Adipose tissue (tissue), 3 donors: ENCODE measurements around the gene FER. TPM values are rescaled to one million over a fixed set of nuclear protein-coding genes. Genes with fewer than 3 reads are reported as not detected.
"Not testable (repeated sequence)": the region's sequence is repeated elsewhere in the genome, so short reads cannot be mapped to it uniquely, and the experiment has no call there.

Source experiments
- H3K27ac ChIP-seq: one replicate; pipeline ENCODE4 v1.5.1; 2013; ENCODE audit warnings: low read depth, low read length
- WGBS, 3 donors: extraction: QIAGEN DNeasy Blood & Tissue Kit; methylation state at CpG; one replicate each; pipeline ENCODE4 v1.1.7; 2013; 5-methylcytosine and 5-hydroxymethylcytosine counted together
- polyA plus RNA-seq, 3 donors: library from polyadenylated mRNA; stranded (reverse); fragments of 200-250 nt; gene quantifications; one replicate each; pipeline ENCODE4 v1.2.3, GENCODE V29; 2013
- donor health status: healthy with polysubstance abuse.
- donor health status: Bipolar disorder and iron deficiency.
- donor health status: healthy.

Gene FER
- polyA plus RNA-seq, 3 donors, result 1.3 to 2.9 (median 2.8) TPM

GRCh38 chr5:108924457-108924961, 176.8 kb downstream of the FER start:
- H3K27ac ChIP-seq, result no peak overlapping the region
- WGBS, 3 donors, result 95 to 98% (median 98%) methylated on average over 3 of the region's 3 CpGs

GRCh38 chr5:108925073-108925472, 177.4 kb downstream of the FER start:
- no peak overlapping the region for H3K27ac ChIP-seq

- WGBS, 3 donors, result 86 to 92% (median 89%) methylated on average over 3 of the region's 3 CpGs
- H3K27ac ChIP-seq, result no peak overlapping the region
Measured at GRCh38 chr5:108930107-108930506, 182.4 kb downstream of the FER start.

GRCh38 chr5:108935611-108936010, 187.9 kb downstream of the FER start:
- 59 to 83% (median 80%) methylated on average over 2 of the region's 2 CpGs for whole genome bisulfite sequencing, 3 donors
- H3K27ac ChIP-seq, result no peak overlapping the region

- 80 to 95% (median 85%) methylated on average over 2 of the region's 2 CpGs for whole genome bisulfite sequencing, 3 donors
- H3K27ac ChIP-seq, result no peak overlapping the region
Measured at GRCh38 chr5:108937221-108937620, 189.5 kb downstream of the FER start.

- H3K27ac ChIP-seq, result no peak overlapping the region
- 86 to 91% (median 87%) methylated on average over 4 of the region's 4 CpGs for WGBS, 3 donors
Measured at GRCh38 chr5:108940506-108940905, 192.8 kb downstream of the FER start.

- WGBS, 3 donors, result 83 to 87% (median 84%) methylated on average over 2 of the region's 2 CpGs
- no peak overlapping the region for H3K27ac ChIP-seq
Measured at GRCh38 chr5:108941746-108942145, 194.0 kb downstream of the FER start.

GRCh38 chr5:108942701-108943100, 195.0 kb downstream of the FER start:
- 73 to 80% (median 73%) methylated on average over 1 of the region's 1 CpG for WGBS, 3 donors
- no peak overlapping the region for H3K27ac ChIP-seq

GRCh38 chr5:108945094-108945493, 197.4 kb downstream of the FER start:
- no peak overlapping the region for H3K27ac ChIP-seq
- 73 to 77% (median 75%) methylated on average over 3 of the region's 3 CpGs for WGBS, 3 donors

GRCh38 chr5:108946008-108946407, 198.3 kb downstream of the FER start:
- WGBS, 3 donors, result 93 to 97% (median 93%) methylated on average over 1 of the region's 1 CpG
- H3K27ac ChIP-seq, result no peak overlapping the region

- WGBS, 3 donors, result 96 to 100% (median 100%) methylated on average over 1 of the region's 1 CpG
- no peak overlapping the region for H3K27ac ChIP-seq
Measured at GRCh38 chr5:108947164-108947563, 199.5 kb downstream of the FER start.

GRCh38 chr5:108950276-108950675, 202.6 kb downstream of the FER start:
- H3K27ac ChIP-seq, result no peak overlapping the region
- 96 to 98% (median 97%) methylated on average over 2 of the region's 2 CpGs for WGBS, 3 donors

GRCh38 chr5:108953940-108954339, 206.2 kb downstream of the FER start:
- H3K27ac ChIP-seq, result no peak overlapping the region

GRCh38 chr5:108957333-108957732, 209.6 kb downstream of the FER start:
- H3K27ac ChIP-seq, result no peak overlapping the region

GRCh38 chr5:108966910-108967309, 219.2 kb downstream of the FER start:
- 84 to 96% (median 94%) methylated on average over 6 of the region's 6 CpGs for WGBS, 3 donors
- H3K27ac ChIP-seq, result no peak overlapping the region

- 96 to 97% (median 97%) methylated on average over 1 of the region's 1 CpG for WGBS, 3 donors
- no peak overlapping the region for H3K27ac ChIP-seq
Measured at GRCh38 chr5:108974594-108974993, 226.9 kb downstream of the FER start.

- WGBS, 3 donors, result 92 to 94% (median 94%) methylated on average over 2 of the region's 2 CpGs
- H3K27ac ChIP-seq, result no peak overlapping the region
Measured at GRCh38 chr5:108975697-108976096, 228.0 kb downstream of the FER start.

- 59 to 91% (median 91%) methylated on average over 4 of the region's 4 CpGs for WGBS, 3 donors
- no peak overlapping the region for H3K27ac ChIP-seq
Measured at GRCh38 chr5:108983461-108984092, 235.9 kb downstream of the FER start.

GRCh38 chr5:108989761-108990392, 242.2 kb downstream of the FER start:
- 73 to 89% (median 77%) methylated on average over 1 of the region's 1 CpG for WGBS, 3 donors

GRCh38 chr5:108992396-108993085, 244.8 kb downstream of the FER start:
- WGBS, 3 donors, result 96 to 97% (median 97%) methylated on average over 17 to 46 of the region's 47 CpGs
- H3K27ac ChIP-seq, result not testable (repeated sequence)

More at GRCh38 chr5:108989761-108990392, 242.2 kb downstream of the FER start:
- no peak overlapping the region for H3K27ac ChIP-seq
